Kidney (tissue), 14 donors: ENCODE measurements around the gene TEX26. TPM values are rescaled to one million over a fixed set of nuclear protein-coding genes. Genes with fewer than 3 reads are reported as not detected.

ENCODE experiments used
- DNase-seq, 5 donors: peaks; one replicate each; pipeline ENCODE4 v3.0.0-alpha.2; 2013 to 2020
- FAIRE-seq: peaks from 2 replicates; lab custom pipeline; 2012; peaks lifted over from hg19 to GRCh38; lab: Jason Lieb, UNC
- H3K27ac ChIP-seq, 2 donors: one replicate each; pipeline ENCODE4 v1.7.0; 2013; ENCODE audit warnings: low read depth in 2 of 2, low read length in 2 of 2, inconsistent platforms in 1 of 2
- H3K27me3 ChIP-seq: one replicate; pipeline ENCODE4 v1.7.1; 2013; ENCODE audit warnings: low read length, inconsistent platforms; ENCODE audit not compliant: control insufficient read depth, insufficient read depth
- H3K36me3 ChIP-seq, 3 donors: one replicate each; pipeline versions ENCODE4 v1.7.0 to v1.7.1; 2013; ENCODE audit warnings: low read length in 3 of 3, control low read depth in 1 of 3, inconsistent platforms in 1 of 3; ENCODE audit not compliant: insufficient read depth in 3 of 3, control insufficient read depth in 2 of 3
- H3K4me1 ChIP-seq, 3 donors: one replicate each; pipeline versions ENCODE4 v1.7.0 to v1.7.1; 2013; ENCODE audit warnings: low read length in 3 of 3, inconsistent platforms in 1 of 3, low read depth in 1 of 3; ENCODE audit not compliant: control insufficient read depth in 2 of 3, insufficient read depth in 2 of 3
- H3K4me3 ChIP-seq, 3 donors: one replicate each; pipeline versions ENCODE4 v1.7.0 to v1.8.1; 2013; ENCODE audit warnings: low read length in 3 of 3, control low read depth in 1 of 3, inconsistent platforms in 1 of 3
- H3K9ac ChIP-seq, 3 donors: one replicate each; pipeline versions ENCODE4 v1.7.0 to v1.7.1; 2013; ENCODE audit warnings: low read length in 3 of 3, control low read depth in 1 of 3, inconsistent platforms in 1 of 3
- H3K9me3 ChIP-seq, 3 donors: one replicate each; pipeline versions ENCODE4 v1.7.0 to v1.7.1; 2013; ENCODE audit warnings: low read length in 3 of 3, control low read depth in 1 of 3, inconsistent platforms in 1 of 3; ENCODE audit not compliant: control insufficient read depth in 2 of 3, insufficient read depth in 1 of 3
- CTCF ChIP-seq: IDR thresholded peaks from 3 replicates; pipeline ENCODE4 v1.5.1; 2012; ENCODE audit warnings: mild to moderate bottlenecking, moderate library complexity, borderline replicate concordance; ENCODE audit not compliant: insufficient read depth; ENCODE audit errors: extremely low read depth
- intact Hi-C: fragments of 100-400 bp; cut with DNase I; formaldehyde crosslinking; loops from one replicate; pipeline ENCODE4 v1.11.1; 2022
- polyA plus RNA-seq: library from polyadenylated mRNA; stranded (reverse); fragments of 350-450 nt; fragmentation: Illumina TruSeq; extraction: RNeasy Lipid Tissue Mini Kit (QIAGEN cat#74804); gene quantifications from one replicate; pipeline ENCODE4 v1.2.3, GENCODE V29; 2014; ENCODE audit warnings: low read depth, low replicate concordance; ENCODE audit not compliant: insufficient read depth
- total RNA-seq: library from RNA; stranded (reverse); fragmentation: NEBNext Ultra II Directional; extraction: Animal tissue kit (Norgen Biotek cat#: 25700); gene quantifications from one replicate; pipeline ENCODE4 v1.2.1, GENCODE V29; 2021
- donor health status: control.
- donor health status: control.
- donor health status: control.
- donor health status: control.
- donor health status: control.
- donor health status: DM: yes; HTN: yes; CAD: no.
- donor health status: Normal renal cell carcinoma (clear cell type).

The TEX26 gene
- total and polyA plus RNA-seq, 2 donors from 2014 or later, result not detected

DNA sequence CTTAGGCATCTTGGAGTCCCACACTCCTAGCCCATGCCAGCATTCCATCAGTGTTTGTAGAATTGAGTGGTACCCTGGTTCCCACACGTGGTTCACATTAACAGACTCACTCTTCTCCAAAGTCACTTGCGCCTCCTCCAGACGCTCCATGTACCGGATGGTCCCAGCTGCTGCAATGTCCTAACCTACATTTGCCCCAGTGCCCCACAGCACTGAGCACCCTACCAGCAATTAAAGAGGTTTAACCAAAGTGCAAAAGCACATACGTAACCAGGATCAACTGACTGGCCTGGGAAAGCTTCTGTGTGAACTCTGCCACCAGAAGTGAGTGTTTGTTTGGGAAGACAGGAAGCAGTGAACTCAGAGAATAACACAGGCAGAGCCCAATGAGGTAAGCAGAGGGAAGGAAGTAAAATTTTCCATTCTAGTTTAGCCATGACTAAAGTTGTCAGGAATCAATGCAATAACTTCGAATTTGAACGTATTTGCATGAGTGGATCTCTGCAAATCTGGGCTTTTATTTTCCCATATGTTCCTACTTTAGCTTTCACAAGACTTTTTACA, 33.7 kb upstream of the TEX26 start:
- H3K27me3 ChIP-seq, result no peaks in the 10 kb centered on the region

DNA sequence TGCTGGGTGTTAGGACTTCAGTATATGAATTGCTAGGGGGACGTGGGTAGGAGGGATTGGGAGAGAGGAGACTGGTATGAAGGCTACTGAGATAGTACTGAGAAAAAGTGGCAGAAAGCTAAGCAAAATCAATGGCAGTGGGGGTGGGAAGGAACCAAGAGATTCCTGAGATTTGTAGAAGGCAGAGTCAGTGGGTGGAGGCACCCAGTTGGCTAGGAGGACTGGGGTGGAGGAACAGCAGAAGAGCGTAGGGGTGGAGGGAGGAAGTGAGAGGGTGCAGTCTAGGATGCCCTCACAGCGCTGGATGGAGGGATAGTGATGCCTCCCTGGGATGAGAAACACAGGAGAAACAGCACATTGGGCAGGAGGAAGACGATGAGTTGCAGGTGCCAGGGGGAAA, 32.0 kb upstream of the TEX26 start:
- H3K36me3 ChIP-seq, result no peaks in the 10 kb centered on the region
- TF ChIP-seq CTCF, result no peak
- intact Hi-C loops, result no loop called here
- no peak overlapping the region for H3K4me3 ChIP-seq
- no peak for DNase-seq
- no peak for FAIRE-seq
- peaks cover 3% of the 10 kb centered on the region for H3K27me3 ChIP-seq
- H3K4me1 ChIP-seq, result peaks cover 0 to 2% (median 0%) of the 10 kb centered on the region in 3 donors
- no peak overlapping the region for H3K9ac ChIP-seq
- no peaks in the 10 kb centered on the region for H3K9me3 ChIP-seq
- H3K27ac ChIP-seq, result no peak overlapping the region

More for the DNA sequence above, 33.7 kb upstream of the TEX26 start:
- FAIRE-seq (no peak), DNase-seq (peak in 1 of 5 donors; percentile 57)
- Histone ChIP-seq H3K9me3 (no peaks in the 10 kb centered on the region), H3K9ac (no peak overlapping the region), H3K36me3 (no peaks in the 10 kb centered on the region), H3K27ac (peak overlapping the region in 1 of 2 donors; percentile 48), H3K4me3 (no peak overlapping the region), H3K4me1 (peaks cover 0 to 2% (median 0%) of the 10 kb centered on the region in 3 donors)
- intact Hi-C loops, result no loop called here
- TF ChIP-seq CTCF, result no peak

DNA sequence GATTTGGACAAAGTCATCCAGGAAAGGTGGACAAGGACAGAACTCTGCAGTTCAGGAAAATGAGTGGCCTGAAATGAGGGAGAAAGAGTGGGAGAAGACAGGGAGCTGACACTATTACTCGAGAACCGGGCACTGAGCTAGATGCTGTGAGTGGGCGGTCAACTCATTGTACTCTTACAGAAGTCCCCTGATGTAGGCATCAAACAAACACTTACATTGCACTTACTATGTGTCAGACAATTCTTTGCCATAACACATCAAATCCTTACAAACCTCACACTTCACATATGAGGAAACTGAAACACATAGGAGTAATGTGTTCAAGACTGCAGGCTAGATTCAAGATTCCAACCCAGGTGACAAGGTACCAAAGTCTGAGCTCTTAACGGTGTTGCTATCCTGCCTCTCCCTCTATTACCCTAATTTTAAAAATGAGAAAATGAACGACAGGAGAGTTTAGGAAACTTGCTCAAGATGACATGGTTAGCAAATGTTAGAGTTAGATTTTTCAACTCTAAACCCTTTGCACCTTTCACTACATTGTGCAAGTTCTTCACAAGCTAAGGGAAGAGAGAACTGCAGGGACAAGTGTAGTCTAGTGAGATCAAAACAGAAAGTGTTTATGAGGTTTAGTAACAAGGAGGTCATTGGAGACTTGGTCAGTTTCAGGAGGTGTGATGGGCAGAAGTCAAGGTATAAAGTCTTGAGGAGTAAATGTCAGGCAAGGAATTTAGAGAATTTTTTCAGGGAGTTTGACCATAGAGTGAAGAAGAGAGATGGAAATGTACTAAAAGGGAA, 31.3 kb upstream of the TEX26 start:
- no peaks in the 10 kb centered on the region for H3K36me3 ChIP-seq
- H3K4me1 ChIP-seq, result peaks cover 0 to 2% (median 0%) of the 10 kb centered on the region in 3 donors
- DNase-seq, result no peak
- peaks cover 7% of the 10 kb centered on the region for H3K27me3 ChIP-seq
- H3K27ac ChIP-seq, result no peak overlapping the region
- intact Hi-C loops, result no loop called here
- no peaks in the 10 kb centered on the region for H3K9me3 ChIP-seq
- no peak for TF ChIP-seq CTCF
- H3K4me3 ChIP-seq, result no peak overlapping the region
- H3K9ac ChIP-seq, result no peak overlapping the region
- FAIRE-seq, result no peak
